Upper lobe of left lung (tissue), 6 donors: ENCODE measurements around the gene PSTPIP2. TPM values are rescaled to one million over a fixed set of nuclear protein-coding genes. Genes with fewer than 3 reads are reported as not detected.
A peak's percentile ranks its signal among the peaks of the same experiment; 100 is the strongest.

Experiments used
- ATAC-seq, 2 donors: fragments of 200-7000 bp; cut with Tn5 transposase; one replicate each; pipeline ENCODE4 v1.9.1; 2022; ENCODE audit warnings: mild to moderate bottlenecking in 2 of 2, moderate library complexity in 2 of 2; ENCODE audit not compliant: low FRiP score in 2 of 2
- DNase-seq, 2 donors: peaks; one replicate each; pipeline ENCODE4 v3.0.0-alpha.2; 2019 to 2020
- H3K27ac ChIP-seq, 4 donors: fragments of 200-600 bp; sonication (generic); one replicate each; pipeline ENCODE4 v1.5.1; 2016 to 2019
- H3K27me3 ChIP-seq, 4 donors: fragments of 200-600 bp; sonication (generic); one replicate each; pipeline ENCODE4 v1.5.1; 2017 to 2019
- H3K36me3 ChIP-seq, 4 donors: fragments of 200-600 bp; sonication (generic); one replicate each; pipeline ENCODE4 v1.5.1; 2016 to 2019
- H3K4me1 ChIP-seq, 4 donors: fragments of 200-600 bp; sonication (generic); one replicate each; pipeline ENCODE4 v1.5.1; 2018 to 2019
- H3K4me3 ChIP-seq, 4 donors: fragments of 200-600 bp; sonication (generic); one replicate each; pipeline ENCODE4 v1.5.1; 2017 to 2019; ENCODE audit warnings: mild to moderate bottlenecking in 2 of 4, moderate library complexity in 1 of 4
- H3K9me3 ChIP-seq, 4 donors: fragments of 200-600 bp; sonication (generic); one replicate each; pipeline ENCODE4 v1.5.1; 2018 to 2019
- CTCF ChIP-seq, 6 experiments: fragments of 450-650 bp in 4 of 6; fragments of 200-600 bp in 2 of 6; sonication (generic) in 2 of 6; IDR thresholded peaks; one replicate each; pipeline ENCODE4 v1.5.1; 2016 to 2019; ENCODE audit warnings: antibody characterized with exemption in 6 of 6
- EP300 ChIP-seq, 4 donors: sonication (generic); formaldehyde crosslinking; IDR thresholded peaks; one replicate each; pipeline ENCODE4 v1.5.1; 2017; ENCODE audit warnings: antibody characterized with exemption in 4 of 4, control low read depth in 2 of 4
- POLR2A ChIP-seq, 4 donors: fragments of 450-650 bp; IDR thresholded peaks; one replicate each; pipeline ENCODE4 v1.5.1; 2016 to 2017; ENCODE audit warnings: antibody characterized with exemption in 4 of 4, mild to moderate bottlenecking in 2 of 4
- POLR2AphosphoS5 ChIP-seq, 2 donors: sonication (generic); formaldehyde crosslinking; IDR thresholded peaks; one replicate each; pipeline ENCODE4 v1.5.1; 2017; ENCODE audit warnings: antibody characterized with exemption in 2 of 2
- WGBS, 2 donors: methylation state at CpG; one replicate each; pipeline ENCODE4 v1.1.5; 2017 to 2018; 5-methylcytosine and 5-hydroxymethylcytosine counted together
- total RNA-seq, 6 donors: library from RNA; depleted of rRNA in 4 of 6; stranded (reverse); fragments of >200 nt in 4 of 6; gene quantifications; one replicate each; pipeline versions ENCODE4 v1.1.0 to v1.2.1, GENCODE V29; 2016 to 2021
- donor health status: DM: no; HTN: no; CAD: no; lungs with moderate emphysema.
- donor health status: DM: no; HTN: yes; CAD: no; lungs with severe emphysema.

PSTPIP2 gene
- total RNA-seq: 10 to 100 TPM in 4 of 6 donors, 1 to 10 TPM in 2; 8.9 to 48.2 (median 13.0) TPM

- Histone ChIP-seq H3K36me3 (no peaks in the 10 kb centered on the region), H3K27me3 (no peaks in the 10 kb centered on the region), H3K9me3 (no peaks in the 10 kb centered on the region), H3K4me3 (peak within 1 kb of the TSS; percentile 61 to 70 (median 65)), H3K27ac (peak within 1 kb of the TSS; percentile 11 to 88 (median 72)), H3K4me1 (peaks cover 25 to 56% (median 38%) of the 10 kb centered on the region in 4 donors)
- 1% methylated on average over 31 of the region's 75 CpGs; no CpG with 5 or more reads in 1 of the 2 donors for WGBS, 2 donors
- ATAC-seq (peak; percentile 70 to 91), DNase-seq (peak; percentile 85 to 93)
- peak; percentile 5 to 54 for TF ChIP-seq POLR2AphosphoS5 (IDR thresholded peaks at IDR 0.05)
- TF ChIP-seq EP300 (IDR thresholded peaks at IDR 0.05): no peak
- peak in 2 of 4 donors; percentile 47 to 71 for TF ChIP-seq POLR2A (IDR thresholded peaks at IDR 0.05)
- TF ChIP-seq CTCF (IDR thresholded peaks at IDR 0.05): no peak
Observed at GRCh38 chr18:46071653-46072375, at the start of gene PSTPIP2. TSS of gene PSTPIP2 (minus strand) at chr18:46072260. CDS start at chr18:46072188, 72 bp downstream.

DNA sequence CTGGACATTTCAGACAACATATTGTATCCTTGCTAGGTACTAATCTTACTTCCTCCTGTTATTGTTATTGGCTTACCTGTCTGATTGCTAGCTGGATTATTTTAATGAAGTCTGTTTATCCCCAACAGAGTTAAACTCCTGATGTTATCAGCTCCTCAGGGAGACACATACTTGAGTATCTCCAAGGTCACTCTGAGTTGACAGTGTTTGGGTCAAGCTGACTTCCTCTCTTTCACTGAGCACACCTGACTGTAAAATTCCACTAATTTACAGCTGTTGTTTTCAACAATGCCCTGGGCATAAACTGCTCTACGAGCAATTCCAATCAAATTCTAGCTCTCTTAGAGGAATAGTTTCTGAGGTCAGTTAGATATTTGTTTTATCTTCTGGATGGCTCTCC lies 41.7 kb upstream of the PSTPIP2 start:
- no peak for ATAC-seq
- Histone ChIP-seq H3K9me3 (no peaks in the 10 kb centered on the region), H3K27me3 (no peaks in the 10 kb centered on the region), H3K4me3 (no peak overlapping the region), H3K4me1 (no peaks in the 10 kb centered on the region), H3K36me3 (peaks cover 0 to 32% (median 10%) of the 10 kb centered on the region in 4 donors), H3K27ac (no peak overlapping the region)
- no peak for DNase-seq
- no peak for TF ChIP-seq POLR2A (IDR thresholded peaks at IDR 0.05)
- TF ChIP-seq CTCF (IDR thresholded peaks at IDR 0.05): no peak
- TF ChIP-seq POLR2AphosphoS5 (IDR thresholded peaks at IDR 0.05): no peak
- no peak for TF ChIP-seq EP300 (IDR thresholded peaks at IDR 0.05)
- 95 to 100% methylated on average over 1 of the region's 1 CpG for WGBS, 2 donors

GRCh38 chr18:46110406-46110805 lies 38.3 kb upstream of the PSTPIP2 start:
- TF ChIP-seq CTCF (IDR thresholded peaks at IDR 0.05) (no peak), POLR2A (IDR thresholded peaks at IDR 0.05) (no peak), POLR2AphosphoS5 (IDR thresholded peaks at IDR 0.05) (no peak), EP300 (IDR thresholded peaks at IDR 0.05) (no peak)
- Histone ChIP-seq H3K36me3 (peaks cover 0 to 33% (median 8%) of the 10 kb centered on the region in 4 donors), H3K27me3 (no peaks in the 10 kb centered on the region), H3K9me3 (no peaks in the 10 kb centered on the region), H3K4me3 (no peak overlapping the region), H3K4me1 (peaks cover 0 to 4% (median 3%) of the 10 kb centered on the region in 4 donors), H3K27ac (no peak overlapping the region)
- ATAC-seq (no peak), DNase-seq (no peak)
- 94 to 97% methylated on average over 3 of the region's 3 CpGs for WGBS, 2 donors

- no peak for DNase-seq
- 92 to 94% methylated on average over 5 of the region's 5 CpGs for WGBS, 2 donors
- Histone ChIP-seq H3K27ac (no peak overlapping the region), H3K27me3 (no peaks in the 10 kb centered on the region), H3K4me1 (peaks cover 0 to 11% (median 10%) of the 10 kb centered on the region in 4 donors), H3K36me3 (peaks cover 0 to 24% (median 2%) of the 10 kb centered on the region in 4 donors), H3K9me3 (no peaks in the 10 kb centered on the region), H3K4me3 (no peak overlapping the region)
- ATAC-seq: no peak
- no peak for TF ChIP-seq POLR2AphosphoS5 (IDR thresholded peaks at IDR 0.05)
- TF ChIP-seq POLR2A (IDR thresholded peaks at IDR 0.05): no peak
- TF ChIP-seq CTCF (IDR thresholded peaks at IDR 0.05): no peak
- no peak for TF ChIP-seq EP300 (IDR thresholded peaks at IDR 0.05)
Observed at GRCh38 chr18:46109386-46109785, 37.3 kb upstream of the PSTPIP2 start.
